Measurements from ENCODE around the gene LURAP1L.

GRCh38 chr9:12808569-12808968 is 33.7 kb downstream of the LURAP1L start:
- TF ChIP-seq, protein P1, sequence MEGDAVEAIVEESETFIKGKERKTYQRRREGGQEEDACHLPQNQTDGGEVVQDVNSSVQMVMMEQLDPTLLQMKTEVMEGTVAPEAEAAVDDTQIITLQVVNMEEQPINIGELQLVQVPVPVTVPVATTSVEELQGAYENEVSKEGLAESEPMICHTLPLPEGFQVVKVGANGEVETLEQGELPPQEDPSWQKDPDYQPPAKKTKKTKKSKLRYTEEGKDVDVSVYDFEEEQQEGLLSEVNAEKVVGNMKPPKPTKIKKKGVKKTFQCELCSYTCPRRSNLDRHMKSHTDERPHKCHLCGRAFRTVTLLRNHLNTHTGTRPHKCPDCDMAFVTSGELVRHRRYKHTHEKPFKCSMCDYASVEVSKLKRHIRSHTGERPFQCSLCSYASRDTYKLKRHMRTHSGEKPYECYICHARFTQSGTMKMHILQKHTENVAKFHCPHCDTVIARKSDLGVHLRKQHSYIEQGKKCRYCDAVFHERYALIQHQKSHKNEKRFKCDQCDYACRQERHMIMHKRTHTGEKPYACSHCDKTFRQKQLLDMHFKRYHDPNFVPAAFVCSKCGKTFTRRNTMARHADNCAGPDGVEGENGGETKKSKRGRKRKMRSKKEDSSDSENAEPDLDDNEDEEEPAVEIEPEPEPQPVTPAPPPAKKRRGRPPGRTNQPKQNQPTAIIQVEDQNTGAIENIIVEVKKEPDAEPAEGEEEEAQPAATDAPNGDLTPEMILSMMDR (IDR thresholded peaks at IDR 0.05), result no peak
- TF ChIP-seq POLR2A (IDR thresholded peaks at IDR 0.05), result no peak

Measured in heart left ventricle (tissue), 13 donors.